ENCODE data around the gene PANX2. TPM values are rescaled to one million over a fixed set of nuclear protein-coding genes. Genes with fewer than 3 reads are reported as not detected.

Gene PANX2
- total RNA-seq, 1 donor = 0.94 TPM

DNA sequence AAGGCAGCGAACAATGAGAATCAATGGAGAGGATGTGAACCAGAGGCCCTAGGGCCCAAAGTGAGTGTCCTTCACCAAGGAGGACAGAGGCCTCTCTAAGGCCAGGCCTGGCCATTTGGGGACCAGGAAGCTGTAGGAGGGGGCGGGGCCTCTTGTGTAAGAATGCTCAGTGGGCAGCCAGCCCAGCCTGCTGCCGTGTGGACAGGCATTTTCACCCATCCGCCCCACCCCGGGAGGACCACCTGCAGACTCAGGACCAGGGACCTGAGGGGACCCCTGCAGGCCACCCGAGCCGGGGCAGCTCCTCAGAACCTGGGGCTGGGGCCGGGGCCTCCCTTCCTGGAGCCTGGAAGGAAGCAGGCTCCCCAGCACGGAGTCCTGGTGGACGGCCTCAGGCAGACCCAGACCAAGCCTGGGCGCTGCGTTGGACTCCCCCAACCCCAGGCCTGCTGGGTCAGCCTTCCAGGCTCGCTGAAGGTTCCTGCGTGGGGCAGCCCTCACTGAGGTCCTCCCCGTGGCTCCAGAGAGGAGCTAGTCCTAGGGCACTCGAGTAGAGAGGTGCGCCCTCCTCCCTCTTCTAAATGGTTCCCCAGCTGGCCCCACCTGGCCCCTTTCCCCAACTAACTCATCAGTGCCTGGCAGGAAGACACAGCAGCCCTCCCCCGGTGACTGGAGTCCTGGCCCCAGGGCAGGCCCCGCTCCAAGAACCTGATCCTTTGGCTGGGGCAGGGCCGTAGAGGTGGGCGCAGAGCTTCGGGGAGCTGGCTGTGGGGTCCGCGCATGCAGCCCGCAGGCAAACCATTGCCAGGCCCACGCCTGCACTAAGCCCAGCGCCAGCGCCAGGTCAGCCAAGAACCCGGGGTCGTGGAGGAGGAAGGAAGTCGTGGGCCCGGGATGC, 13.7 kb downstream of the PANX2 start:
- no peaks in the 10 kb centered on the region for H3K9me3 ChIP-seq (ENCODE audit: low read depth, low read length)
- no peak overlapping the region for H3K4me3 ChIP-seq (ENCODE audit: low read length)
- H3K27me3 ChIP-seq (ENCODE audit: insufficient read depth, low read length) = no peaks in the 10 kb centered on the region
- peaks cover 50% of the 10 kb centered on the region for H3K4me1 ChIP-seq (ENCODE audit: insufficient read depth, low read length)

DNA sequence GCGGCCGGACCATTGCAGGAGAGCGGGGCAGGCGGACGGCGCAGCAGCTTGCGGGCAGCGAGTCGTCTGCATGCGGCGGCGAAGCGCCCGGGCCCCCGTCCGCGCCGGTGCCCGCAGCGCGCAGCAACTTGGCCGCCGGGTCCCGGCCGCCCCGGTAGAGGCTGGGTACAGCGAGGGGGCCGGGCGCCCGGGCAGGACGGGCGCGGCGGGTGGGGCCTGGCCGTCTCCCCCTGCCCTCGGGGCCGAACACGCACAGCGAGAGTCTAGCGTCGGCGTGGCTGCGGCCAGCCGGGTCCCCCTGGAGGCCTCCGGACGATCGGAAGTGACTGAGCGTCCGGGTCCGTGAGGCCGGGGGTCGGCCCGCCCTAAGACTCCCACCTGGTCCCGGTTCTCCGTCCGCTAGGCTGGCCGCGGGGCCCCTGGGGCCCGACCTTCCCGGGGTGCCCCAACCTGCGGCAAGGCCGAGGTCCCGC, 14.4 kb downstream of the PANX2 start:
- Histone ChIP-seq H3K27me3 (ENCODE audit: insufficient read depth, low read length) (no peaks in the 10 kb centered on the region), H3K9me3 (ENCODE audit: low read depth, low read length) (no peaks in the 10 kb centered on the region), H3K4me3 (ENCODE audit: low read length) (peak overlapping the region; percentile 44), H3K4me1 (ENCODE audit: insufficient read depth, low read length) (peaks cover 57% of the 10 kb centered on the region)

DNA sequence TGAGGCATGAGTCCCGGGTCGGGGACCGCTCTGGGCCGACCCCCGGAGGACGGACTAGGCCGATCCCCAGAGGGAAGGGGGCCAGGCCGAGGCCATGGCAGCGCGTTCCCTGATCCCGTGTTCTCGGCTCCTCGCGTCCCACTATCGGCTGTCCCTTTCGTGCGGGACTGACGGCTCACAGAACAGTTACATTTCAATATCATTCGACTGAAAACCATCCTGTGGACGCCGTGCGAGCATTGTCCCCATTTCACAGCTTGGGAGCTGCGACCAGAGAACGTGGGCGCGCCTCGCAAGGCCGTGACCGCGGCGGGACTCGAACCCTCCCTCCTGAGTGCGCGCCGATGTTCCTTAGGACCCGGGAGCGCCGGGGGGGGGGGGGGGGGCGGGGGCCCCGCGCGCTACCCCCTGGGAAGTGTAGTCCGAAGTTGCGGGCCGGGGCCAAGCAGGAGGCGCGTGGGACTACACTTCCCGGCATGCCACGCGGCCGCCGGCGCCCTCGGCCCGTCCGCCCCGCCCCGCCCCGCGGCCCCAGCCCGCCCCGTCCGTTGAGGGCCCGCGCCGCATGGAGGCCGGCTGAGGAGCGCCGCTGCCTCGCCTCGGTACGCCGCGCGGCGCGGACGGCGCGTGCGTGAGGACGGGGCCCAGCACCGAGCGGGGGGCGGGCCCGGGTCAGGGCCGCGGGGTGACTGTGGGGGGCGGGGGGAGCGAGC, 15.0 kb downstream of the PANX2 start, which contains the start of gene TRABD:
TRABD (plus strand) TSS at position 539 of the 713 bp plus-strand sequence. CDS start 7,148 bp downstream, outside the sequence.
- peaks cover 63% of the 10 kb centered on the region for H3K4me1 ChIP-seq (ENCODE audit: insufficient read depth, low read length)
- peak within 1 kb of the TSS; percentile 48 for H3K4me3 ChIP-seq (ENCODE audit: low read length)
- H3K9me3 ChIP-seq (ENCODE audit: low read depth, low read length) = no peaks in the 10 kb centered on the region
- H3K27me3 ChIP-seq (ENCODE audit: insufficient read depth, low read length) = no peaks in the 10 kb centered on the region

DNA sequence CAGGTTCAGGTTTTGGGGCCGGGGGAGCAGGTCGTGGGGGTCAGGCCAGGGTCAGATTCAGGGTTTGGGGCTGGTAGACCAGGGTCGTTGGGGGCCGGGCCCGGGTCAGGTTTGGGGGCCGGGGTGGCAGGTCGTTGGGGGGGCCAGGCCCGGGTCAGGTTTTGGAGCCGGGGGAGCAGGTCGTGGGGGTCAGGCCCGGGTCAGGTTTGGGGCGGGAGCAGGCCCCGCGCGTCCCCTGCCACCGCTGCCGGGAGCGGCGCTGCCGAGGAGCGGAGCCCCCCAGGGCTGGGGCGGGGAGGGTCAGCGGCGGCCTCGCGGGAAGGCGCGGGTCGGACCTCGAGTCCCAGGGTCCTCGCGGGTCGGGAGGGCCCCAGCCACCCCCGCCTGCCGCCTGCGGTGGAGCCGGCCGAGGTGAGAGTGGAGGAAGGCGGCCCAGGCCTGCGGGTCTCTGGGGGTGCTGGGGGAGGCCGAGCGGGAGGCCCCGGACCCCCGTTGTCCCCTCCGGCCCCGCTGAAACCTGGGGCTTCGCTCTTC, 15.7 kb downstream of the PANX2 start:
- Histone ChIP-seq H3K4me1 (ENCODE audit: insufficient read depth, low read length) (peaks cover 70% of the 10 kb centered on the region), H3K9me3 (ENCODE audit: low read depth, low read length) (no peaks in the 10 kb centered on the region), H3K4me3 (ENCODE audit: low read length) (peak overlapping the region; percentile 48)

DNA sequence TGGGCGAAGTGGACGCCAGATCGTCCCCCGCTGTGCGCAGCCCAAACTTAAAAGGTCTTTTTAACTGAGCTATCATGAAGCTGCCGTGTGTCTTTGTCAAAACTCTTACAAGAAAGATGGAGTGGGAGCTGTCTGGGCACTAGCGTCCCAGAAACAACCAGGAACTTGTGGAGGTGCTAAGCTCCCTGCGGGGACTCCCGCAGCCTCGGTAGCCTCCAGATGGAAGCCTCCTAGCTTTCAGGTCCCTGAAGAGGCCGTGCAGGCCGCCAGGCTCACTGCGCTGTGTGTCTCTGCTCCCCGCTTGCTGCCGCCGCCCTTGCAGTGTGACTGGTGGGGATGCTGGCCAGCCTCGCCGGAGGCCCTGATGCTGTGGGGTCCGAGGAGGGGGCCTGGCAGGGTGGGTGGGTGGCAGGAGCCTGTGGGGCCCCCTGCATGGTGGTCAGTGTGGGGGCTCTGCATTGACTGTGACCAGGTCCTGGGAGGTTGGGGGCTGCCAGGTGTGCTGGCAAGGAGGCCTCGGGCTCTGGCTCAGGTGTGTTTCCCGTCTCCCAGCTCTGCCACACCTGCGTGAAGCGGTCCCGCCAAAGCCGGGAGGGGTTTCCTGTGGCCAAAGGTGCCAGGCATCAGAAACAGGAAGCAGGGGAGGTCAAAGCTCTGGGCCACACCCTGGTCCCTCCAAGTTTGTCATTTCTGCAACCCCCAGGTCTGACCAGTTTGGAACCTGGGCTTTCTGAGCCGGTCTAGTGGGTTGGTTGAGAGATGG, 16.4 kb downstream of the PANX2 start:
- Histone ChIP-seq H3K4me1 (ENCODE audit: insufficient read depth, low read length) (peaks cover 76% of the 10 kb centered on the region), H3K9me3 (ENCODE audit: low read depth, low read length) (no peaks in the 10 kb centered on the region), H3K4me3 (ENCODE audit: low read length) (peak overlapping the region; percentile 48), H3K27me3 (ENCODE audit: insufficient read depth, low read length) (no peaks in the 10 kb centered on the region)

More for the DNA sequence above, 15.7 kb downstream of the PANX2 start:
- no peaks in the 10 kb centered on the region for H3K27me3 ChIP-seq (ENCODE audit: insufficient read depth, low read length)

DNA sequence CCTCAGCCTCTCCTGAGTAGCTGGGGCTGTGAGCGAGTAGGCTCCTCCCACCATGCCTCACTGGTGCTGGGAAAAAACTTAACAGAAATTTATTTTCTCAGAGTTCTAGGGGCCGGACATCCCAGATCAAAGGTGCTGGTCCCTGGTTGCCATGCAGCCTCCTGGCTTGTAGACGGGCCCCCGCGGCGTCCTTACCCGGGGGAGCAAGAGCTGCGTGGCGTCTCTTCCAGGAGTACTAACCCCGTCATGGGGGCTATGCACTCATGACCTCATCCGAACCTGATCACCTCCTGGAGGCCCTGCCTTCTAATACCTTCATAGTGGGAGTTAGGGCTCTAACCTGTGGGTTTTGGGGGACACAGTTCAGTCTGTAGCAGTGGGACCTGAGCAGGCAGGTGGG, 17.8 kb downstream of the PANX2 start:
- Histone ChIP-seq H3K4me1 (ENCODE audit: insufficient read depth, low read length) (peaks cover 90% of the 10 kb centered on the region), H3K4me3 (ENCODE audit: low read length) (no peak overlapping the region), H3K9me3 (ENCODE audit: low read depth, low read length) (no peaks in the 10 kb centered on the region), H3K27me3 (ENCODE audit: insufficient read depth, low read length) (no peaks in the 10 kb centered on the region)

DNA sequence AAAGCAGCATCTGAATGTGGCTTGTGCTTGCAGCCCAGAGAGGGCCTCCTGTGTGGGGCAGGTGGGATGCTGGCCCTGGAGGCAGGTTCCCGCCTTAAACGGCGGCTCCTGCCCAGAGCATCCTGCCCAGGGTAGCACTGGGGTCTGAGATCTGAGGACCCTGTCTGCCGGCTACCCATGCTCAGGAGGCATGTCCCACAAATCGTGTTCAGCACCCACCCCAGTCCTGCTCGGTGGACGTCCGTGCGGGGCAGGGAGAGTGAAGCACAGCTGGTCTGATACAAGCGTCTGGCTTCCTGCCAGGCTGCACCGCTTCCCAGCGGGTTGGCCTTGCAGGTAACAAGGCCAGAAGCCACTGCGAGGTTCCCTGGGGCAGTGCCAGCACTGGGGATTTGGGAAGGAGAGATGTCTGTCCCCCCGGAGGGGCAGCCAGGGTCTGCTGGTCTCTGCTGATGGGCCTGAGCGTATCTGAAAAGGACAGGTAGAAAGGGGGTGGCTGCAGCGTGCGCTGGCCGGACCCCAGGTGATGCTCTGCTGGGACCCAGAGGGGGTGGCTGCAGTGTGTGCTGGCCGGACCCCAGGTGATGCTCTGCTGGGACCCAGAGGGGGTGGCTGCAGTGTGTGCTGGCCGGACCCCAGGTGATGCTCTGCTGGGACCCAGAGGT, 18.8 kb downstream of the PANX2 start:
- no peak overlapping the region for H3K4me3 ChIP-seq (ENCODE audit: low read length)
- H3K4me1 ChIP-seq (ENCODE audit: insufficient read depth, low read length) = peaks cover 90% of the 10 kb centered on the region
- H3K27me3 ChIP-seq (ENCODE audit: insufficient read depth, low read length) = no peaks in the 10 kb centered on the region
- no peaks in the 10 kb centered on the region for H3K9me3 ChIP-seq (ENCODE audit: low read depth, low read length)

DNA sequence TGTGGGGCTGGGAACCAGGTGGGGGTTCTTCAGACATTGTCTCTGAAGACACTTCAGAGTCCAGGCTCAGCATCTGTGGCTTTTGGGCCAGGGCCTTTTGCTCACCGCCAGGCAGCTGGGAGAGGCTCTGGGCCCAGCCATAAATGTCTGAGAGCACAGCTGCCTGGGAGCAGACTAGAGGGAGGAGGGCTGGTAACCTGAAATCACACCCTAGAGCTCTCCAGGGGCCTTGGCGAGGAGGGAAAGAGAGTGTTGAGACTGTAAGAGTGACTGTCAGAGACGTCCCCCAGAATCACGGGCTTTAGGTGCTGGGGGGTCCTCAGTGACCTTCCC, 19.3 kb downstream of the PANX2 start:
- Histone ChIP-seq H3K27me3 (ENCODE audit: insufficient read depth, low read length) (no peaks in the 10 kb centered on the region), H3K9me3 (ENCODE audit: low read depth, low read length) (no peaks in the 10 kb centered on the region), H3K4me3 (ENCODE audit: low read length) (peak overlapping the region; percentile 42), H3K4me1 (ENCODE audit: insufficient read depth, low read length) (peaks cover 90% of the 10 kb centered on the region)

DNA sequence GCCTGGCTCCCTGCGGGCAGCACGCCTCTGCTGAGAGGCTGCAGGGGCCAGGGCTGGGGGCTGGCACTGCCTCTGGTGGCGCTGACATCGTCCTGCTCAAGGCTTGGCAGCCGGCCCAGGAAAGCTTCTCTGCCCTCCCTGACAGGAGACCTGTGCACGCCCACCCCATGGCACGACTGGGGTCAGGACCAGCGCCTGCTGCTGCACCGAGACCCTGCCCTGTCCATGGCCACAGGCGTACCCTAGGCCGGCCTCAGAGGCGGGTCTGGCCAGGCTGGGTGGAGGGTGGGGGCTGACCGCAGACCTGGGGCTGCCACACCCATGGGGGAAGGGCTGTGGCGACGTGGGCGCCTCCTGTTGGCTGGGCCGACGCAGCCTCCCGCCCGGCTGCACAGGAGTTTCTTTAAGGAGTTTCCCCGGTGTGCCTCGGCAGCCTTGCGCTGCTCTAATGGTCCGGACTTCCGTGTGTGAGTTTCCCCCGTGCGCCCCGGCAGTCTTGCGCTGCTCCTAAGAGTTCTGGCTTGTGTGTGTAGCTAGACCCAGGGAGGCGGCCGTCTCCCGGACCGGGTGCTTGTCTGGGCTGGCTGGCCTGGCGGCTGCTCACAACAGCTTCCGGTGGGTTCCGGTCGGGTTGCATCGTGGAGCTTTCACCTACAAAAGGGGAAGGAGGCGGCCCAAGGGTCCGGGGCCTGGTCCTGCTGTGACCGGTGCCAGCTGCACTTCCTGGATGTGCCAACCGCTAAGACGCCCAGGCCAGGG, 19.8 kb downstream of the PANX2 start:
- Histone ChIP-seq H3K4me1 (ENCODE audit: insufficient read depth, low read length) (peaks cover 88% of the 10 kb centered on the region), H3K9me3 (ENCODE audit: low read depth, low read length) (no peaks in the 10 kb centered on the region), H3K4me3 (ENCODE audit: low read length) (peak overlapping the region; percentile 42)

DNA sequence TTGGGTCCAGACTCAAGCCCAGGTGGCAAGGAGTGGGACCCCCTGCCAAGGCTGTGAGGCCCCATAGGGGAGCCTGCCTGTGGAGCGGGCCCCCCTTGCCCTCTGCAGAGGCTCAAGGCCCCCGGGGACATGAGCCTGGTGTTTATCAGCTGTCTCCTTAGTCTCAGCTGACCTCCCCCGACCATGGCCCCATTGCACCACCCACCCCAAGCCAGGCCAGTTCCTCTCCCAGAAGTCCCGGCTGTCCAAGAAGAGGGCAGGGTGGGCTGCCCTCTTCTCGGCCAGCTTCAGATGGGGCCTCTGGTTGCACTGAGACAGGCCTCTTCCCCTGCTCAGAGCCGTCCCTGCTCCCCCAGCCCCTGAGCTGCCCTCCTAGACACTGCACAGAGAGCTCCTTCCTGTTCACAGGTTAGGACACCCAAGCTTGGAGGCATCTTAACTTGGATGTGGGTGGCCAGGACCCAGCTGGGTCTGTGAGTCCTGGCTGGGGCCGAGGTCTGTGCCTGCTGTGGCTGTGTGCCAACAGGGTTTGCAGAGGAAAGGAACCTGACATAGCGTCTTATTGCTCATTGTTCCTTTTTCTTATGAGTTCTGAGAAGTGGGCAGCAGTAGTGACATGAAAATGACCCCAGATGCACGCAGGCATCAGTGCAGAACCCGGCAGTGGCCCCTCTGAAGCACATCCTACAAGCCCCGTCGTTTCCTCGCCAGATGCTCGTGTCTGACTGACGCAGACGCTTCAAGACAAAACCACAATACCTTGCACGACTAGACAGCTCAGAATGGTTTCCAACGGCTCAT, 20.6 kb downstream of the PANX2 start:
- H3K27me3 ChIP-seq (ENCODE audit: insufficient read depth, low read length) = no peaks in the 10 kb centered on the region
- peaks cover 87% of the 10 kb centered on the region for H3K4me1 ChIP-seq (ENCODE audit: insufficient read depth, low read length)
- H3K9me3 ChIP-seq (ENCODE audit: low read depth, low read length) = no peaks in the 10 kb centered on the region
- H3K4me3 ChIP-seq (ENCODE audit: low read length) = peak overlapping the region; percentile 42

More for the DNA sequence above, 19.8 kb downstream of the PANX2 start:
- no peaks in the 10 kb centered on the region for H3K27me3 ChIP-seq (ENCODE audit: insufficient read depth, low read length)

DNA sequence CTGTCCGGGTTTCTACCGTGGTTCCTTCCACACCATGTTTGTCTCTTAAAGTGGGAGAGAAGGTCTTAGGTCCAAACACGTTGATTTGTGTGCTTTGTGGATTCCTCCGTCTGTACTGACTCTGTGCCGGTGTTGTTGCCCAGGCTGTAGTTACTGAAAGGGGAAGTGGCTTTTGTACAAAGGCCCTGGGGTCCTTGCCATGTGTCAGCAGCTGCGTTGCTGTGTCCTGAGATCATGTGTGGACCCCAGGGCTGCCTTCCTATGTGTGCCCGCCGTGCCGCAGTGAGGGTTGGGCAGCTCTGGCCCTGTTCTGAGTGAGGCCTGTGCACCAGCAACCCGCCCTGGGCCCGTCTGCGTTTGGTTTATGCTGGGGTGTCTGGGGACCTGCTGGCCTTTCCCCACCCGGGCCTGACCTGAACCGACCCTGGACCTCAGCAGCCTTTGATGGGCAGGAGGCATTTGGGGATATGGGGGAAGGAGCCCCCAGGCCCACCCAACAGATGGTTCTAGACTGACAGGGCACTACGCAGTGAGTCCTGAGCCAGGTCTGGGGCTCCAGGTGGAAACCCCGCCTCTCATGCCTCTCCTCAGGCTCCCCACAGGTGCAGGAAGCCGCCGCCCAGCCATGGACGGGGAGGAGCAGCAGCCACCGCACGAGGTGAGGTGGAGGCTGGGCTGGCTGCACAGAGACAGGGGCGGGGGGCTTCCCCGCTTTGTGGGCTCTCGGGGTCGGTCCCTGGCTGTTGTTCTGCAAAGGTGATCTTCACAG, 22.1 kb downstream of the PANX2 start:
- Histone ChIP-seq H3K4me3 (ENCODE audit: low read length) (peak overlapping the region; percentile 12), H3K9me3 (ENCODE audit: low read depth, low read length) (no peaks in the 10 kb centered on the region), H3K27me3 (ENCODE audit: insufficient read depth, low read length) (no peaks in the 10 kb centered on the region), H3K4me1 (ENCODE audit: insufficient read depth, low read length) (peaks cover 74% of the 10 kb centered on the region)

DNA sequence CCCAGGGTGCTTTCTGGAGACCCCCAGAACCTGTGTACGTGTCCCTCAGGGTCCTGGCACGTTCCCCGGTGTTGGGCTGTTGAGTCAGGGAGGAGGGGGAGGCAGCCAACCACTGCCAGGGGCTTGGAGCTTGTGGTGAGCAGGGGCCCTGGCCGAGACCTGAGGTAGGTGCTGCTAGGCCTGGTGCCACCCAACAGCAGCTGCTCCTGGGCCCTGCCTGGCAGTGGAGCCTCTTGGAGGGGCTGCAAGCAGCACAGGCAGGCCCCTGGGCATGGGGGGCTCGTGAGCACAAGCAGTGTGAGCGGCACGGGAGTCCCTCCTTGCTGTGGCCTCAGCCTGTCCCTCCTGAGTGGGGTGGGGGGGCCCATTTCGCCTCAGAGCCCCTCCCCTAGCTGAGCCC, 23.1 kb downstream of the PANX2 start:
- Histone ChIP-seq H3K9me3 (ENCODE audit: low read depth, low read length) (no peaks in the 10 kb centered on the region), H3K4me3 (ENCODE audit: low read length) (no peak overlapping the region), H3K27me3 (ENCODE audit: insufficient read depth, low read length) (no peaks in the 10 kb centered on the region), H3K4me1 (ENCODE audit: insufficient read depth, low read length) (peaks cover 64% of the 10 kb centered on the region)
